Measurements from ENCODE around the gene BCL3.
"Not testable (repeated sequence)": the region's sequence is repeated elsewhere in the genome, so short reads cannot be mapped to it uniquely, and the experiment has no call there.

The BCL3 gene, protein sequence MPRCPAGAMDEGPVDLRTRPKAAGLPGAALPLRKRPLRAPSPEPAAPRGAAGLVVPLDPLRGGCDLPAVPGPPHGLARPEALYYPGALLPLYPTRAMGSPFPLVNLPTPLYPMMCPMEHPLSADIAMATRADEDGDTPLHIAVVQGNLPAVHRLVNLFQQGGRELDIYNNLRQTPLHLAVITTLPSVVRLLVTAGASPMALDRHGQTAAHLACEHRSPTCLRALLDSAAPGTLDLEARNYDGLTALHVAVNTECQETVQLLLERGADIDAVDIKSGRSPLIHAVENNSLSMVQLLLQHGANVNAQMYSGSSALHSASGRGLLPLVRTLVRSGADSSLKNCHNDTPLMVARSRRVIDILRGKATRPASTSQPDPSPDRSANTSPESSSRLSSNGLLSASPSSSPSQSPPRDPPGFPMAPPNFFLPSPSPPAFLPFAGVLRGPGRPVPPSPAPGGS

DNA sequence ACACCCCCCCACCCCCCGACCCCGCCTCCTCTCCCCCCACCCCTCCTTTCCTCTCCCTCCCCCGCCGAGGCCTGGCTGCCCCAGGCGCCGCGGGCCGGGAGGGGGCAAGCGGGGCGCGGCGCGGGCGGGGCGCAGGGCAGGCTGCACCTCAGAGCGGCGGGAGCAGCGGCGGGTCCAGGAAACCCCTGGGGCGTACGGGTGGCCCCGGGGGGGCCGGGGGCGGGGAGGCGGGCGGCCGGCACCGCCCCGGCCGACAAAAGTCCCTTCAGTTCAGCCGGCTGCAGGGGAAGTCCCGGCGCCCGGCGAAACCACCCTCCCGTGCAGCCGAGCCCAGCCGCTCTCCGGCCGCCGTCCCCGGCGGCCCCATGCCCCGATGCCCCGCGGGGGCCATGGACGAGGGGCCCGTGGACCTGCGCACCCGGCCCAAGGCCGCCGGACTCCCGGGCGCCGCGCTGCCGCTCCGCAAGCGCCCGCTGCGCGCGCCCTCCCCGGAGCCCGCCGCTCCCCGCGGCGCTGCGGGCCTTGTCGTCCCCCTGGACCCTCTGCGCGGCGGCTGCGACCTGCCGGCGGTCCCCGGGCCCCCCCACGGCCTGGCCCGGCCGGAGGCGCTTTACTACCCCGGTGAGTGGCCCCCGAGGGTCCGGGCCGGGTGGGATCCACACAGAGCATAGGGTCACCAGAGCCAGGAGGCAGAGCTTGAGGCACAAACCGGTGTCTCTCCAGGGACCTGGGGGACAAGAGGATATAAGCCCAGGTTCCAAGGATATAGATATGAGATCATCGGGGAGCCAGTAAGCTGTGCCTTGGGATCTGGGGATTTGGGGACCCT is at the start of gene BCL3:
Gene BCL3 (plus strand): TSS at position 283 of the 829 bp plus-strand sequence. CDS start 83 bp downstream, at position 366.
- DNase-seq (ENCODE audit: low read depth, low spot score): no peak
- H3K27ac ChIP-seq: peak within 1 kb of the TSS; percentile 97

DNA sequence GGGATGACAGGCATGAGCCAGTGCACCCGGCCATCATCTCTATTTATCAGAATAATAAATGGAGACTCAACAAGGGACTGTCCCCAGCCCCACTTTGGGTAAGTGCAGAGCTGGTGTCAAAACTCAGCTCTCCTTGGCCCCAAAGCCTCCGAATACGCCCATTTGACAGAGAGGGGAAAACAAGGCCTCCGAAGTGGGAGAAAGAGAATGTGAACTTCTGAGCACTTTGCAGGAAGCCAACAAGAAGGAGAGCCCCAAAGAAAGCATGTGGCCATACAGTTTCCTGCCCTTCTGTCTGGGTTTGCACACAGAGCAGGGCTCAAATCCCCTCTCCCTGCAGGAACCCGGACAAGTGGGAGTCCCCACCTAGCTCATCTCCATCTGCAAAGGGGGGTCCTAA is 48.0 kb upstream of the BCL3 start:
- no peak for DNase-seq (ENCODE audit: low read depth, low spot score)
- H3K27ac ChIP-seq: no peak overlapping the region

DNA sequence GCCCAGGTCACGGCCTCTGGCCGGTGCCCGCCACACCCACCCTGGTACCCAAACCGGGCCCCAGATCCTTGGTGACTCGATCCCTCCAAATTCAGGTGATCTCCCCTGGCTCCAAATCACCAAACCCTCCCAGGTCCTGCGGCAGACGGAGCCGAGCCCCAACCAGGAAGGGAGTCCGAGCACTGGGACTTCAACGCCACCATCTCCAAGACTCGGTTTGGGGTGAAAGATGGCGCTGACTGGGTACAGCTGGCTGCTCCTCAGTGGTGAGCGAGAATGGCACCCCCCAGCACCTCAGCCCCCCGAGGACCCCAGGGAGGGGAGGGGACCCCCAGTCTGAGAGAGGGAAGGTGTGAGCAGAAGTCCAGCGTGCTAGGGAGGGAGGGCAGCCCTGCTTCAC is 47.3 kb upstream of the BCL3 start:
- no peak for DNase-seq (ENCODE audit: low read depth, low spot score)

DNA sequence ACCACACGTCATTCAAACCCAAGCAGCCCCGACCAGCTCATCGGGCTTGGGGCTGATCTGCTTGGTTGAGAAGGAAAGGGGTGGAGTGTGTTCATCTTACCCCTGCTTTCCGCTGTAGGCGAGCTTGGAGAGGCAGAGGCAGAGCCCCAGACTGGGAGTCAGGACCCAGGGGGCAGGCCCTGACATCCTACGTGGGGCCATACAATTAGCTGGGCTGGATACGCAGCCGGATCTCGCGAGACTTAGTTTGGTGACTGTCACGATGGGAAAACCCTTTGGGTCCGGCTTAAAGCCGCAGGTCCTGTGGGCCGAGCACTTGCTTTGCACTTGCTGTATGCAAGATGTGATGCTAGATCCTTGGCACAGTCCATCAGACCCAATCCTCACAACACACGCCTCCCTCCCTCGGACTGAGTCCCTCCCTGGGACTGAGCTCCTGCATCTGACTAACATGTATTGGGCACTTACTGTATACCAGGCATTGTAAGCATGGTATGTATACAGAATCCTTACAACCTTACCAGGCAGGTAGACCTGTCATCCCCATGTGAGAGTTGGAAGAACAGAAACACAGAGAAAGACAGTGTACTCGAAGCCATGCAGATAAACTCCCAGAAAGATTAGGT is 45.8 kb upstream of the BCL3 start:
- no peak for DNase-seq (ENCODE audit: low read depth, low spot score)
- no peak overlapping the region for H3K27ac ChIP-seq

More for the DNA sequence above, 47.3 kb upstream of the BCL3 start:
- H3K27ac ChIP-seq: no peak overlapping the region

- H3K27ac ChIP-seq: no peak overlapping the region
- DNase-seq (ENCODE audit: low read depth, low spot score): no peak
Measured at GRCh38 chr19:44703336-44704078, 45.0 kb upstream of the BCL3 start.

DNA sequence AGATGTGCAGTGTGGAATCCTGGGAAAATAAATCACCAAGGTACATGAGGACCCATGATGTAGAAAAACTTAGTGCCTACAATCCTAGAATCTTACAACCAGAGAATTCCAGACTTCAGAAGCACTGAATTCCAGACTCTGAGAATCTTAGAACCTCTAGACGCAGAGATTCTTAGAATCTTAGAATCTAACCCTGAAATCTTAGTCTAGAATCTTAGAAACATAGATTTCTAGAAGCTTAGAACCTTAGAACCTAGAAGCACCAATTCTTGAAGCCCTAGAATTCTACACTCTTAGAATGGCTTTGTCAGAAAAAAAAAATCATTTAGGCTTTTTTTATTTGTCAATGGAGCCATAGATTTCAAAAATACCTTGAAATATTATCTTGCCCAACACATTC is 43.5 kb upstream of the BCL3 start:
- DNase-seq (ENCODE audit: low read depth, low spot score): no peak
- H3K27ac ChIP-seq: no peak overlapping the region

- DNase-seq (ENCODE audit: low read depth, low spot score): no peak
- H3K27ac ChIP-seq: no peak overlapping the region
Measured at GRCh38 chr19:44705502-44706010, 43.0 kb upstream of the BCL3 start.

GRCh38 chr19:44706506-44707236 is 41.8 kb upstream of the BCL3 start:
- H3K27ac ChIP-seq: no peak overlapping the region
- DNase-seq (ENCODE audit: low read depth, low spot score): no peak

- no peak for DNase-seq (ENCODE audit: low read depth, low spot score)
- H3K27ac ChIP-seq: no peak overlapping the region
Measured at GRCh38 chr19:44707794-44708193, 40.7 kb upstream of the BCL3 start.

GRCh38 chr19:44708940-44709339 is 39.6 kb upstream of the BCL3 start:
- DNase-seq (ENCODE audit: low read depth, low spot score): no peak
- H3K27ac ChIP-seq: no peak overlapping the region

- not testable (repeated sequence) for DNase-seq (ENCODE audit: low read depth, low spot score); H3K27ac ChIP-seq
Measured at GRCh38 chr19:44709434-44710266, 38.9 kb upstream of the BCL3 start.

- no peak overlapping the region for H3K27ac ChIP-seq
- no peak for DNase-seq (ENCODE audit: low read depth, low spot score)
Measured at GRCh38 chr19:44710483-44710882, 38.0 kb upstream of the BCL3 start.

DNA sequence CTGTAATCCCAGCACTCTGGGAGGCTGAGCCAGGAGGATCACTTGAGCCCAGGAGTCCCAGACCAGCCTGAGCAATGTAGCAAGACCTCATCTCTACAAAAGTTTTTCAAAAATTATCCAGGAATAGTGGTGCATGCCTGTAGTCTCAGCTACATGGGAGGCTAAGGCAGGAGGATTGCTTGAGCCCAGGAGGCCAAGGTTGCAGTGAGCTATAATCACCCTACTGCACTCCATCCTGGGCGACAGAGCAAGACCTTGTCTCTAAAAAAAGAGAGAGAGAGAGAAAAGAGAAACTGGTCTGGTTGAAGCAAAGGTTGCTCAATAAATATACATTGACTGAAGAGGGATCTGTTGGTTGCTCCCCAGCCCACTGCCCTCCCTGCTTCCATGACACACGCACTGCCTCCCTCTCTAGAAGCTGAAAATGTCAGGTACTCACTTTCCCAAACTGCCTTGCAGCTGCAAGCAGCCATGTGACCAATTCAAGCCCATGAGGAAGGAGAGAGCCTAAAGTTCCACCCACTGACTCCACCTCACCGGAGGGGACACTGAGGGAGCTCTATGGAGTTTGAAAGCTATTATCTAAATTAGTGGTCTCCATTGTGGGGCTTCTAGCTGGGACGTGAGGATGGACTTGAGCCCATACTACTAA is 35.5 kb upstream of the BCL3 start:
- DNase-seq (ENCODE audit: low read depth, low spot score): no peak
- H3K27ac ChIP-seq: no peak overlapping the region

GRCh38 chr19:44714597-44715169 is 33.8 kb upstream of the BCL3 start:
- no peak overlapping the region for H3K27ac ChIP-seq
- no peak for DNase-seq (ENCODE audit: low read depth, low spot score)

- no peak overlapping the region for H3K27ac ChIP-seq
- no peak for DNase-seq (ENCODE audit: low read depth, low spot score)
Measured at GRCh38 chr19:44717603-44718002, 30.9 kb upstream of the BCL3 start.

DNA sequence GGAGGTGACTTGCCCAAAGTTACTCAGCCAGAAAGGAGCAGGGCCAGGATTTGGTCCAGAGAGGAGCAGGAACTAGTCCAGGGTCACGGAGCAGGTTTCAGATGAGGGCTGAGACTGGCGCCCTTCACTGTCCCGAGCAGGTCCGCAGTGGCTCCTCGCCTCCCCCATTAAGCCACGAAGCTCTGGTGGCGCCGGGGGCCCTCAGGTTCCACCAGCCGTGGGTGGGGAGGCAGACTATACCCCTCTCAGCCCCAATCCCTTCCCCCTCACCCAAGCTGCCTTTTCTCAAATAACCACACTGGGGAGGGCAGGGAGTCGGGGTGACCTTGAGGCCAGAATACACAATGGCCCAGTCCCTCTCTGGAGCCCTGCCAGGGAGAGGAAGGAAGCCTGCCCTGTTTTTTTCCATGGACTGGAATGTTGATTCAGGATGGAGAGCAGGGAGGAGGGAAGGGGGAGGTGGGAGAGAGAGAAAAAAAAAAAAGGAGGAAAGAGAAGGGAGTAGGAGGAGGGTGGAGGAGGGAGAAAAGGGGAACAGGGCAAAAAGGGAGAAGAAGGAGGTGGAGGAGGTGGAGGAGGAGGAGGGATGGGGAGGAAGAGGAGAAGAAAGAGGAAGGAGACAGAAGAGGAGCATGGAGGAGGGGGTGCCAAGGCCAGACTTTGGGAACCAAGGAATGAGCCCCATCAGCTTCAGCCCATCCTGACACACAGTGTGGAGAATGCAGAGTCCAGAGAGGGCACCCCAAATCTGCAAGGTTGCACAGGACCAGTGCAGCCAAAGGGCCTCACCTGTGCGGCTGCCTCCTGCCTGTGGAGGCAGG is 29.9 kb upstream of the BCL3 start:
- no peak for DNase-seq (ENCODE audit: low read depth, low spot score)

GRCh38 chr19:44719262-44719701 is 29.2 kb upstream of the BCL3 start:
- no peak overlapping the region for H3K27ac ChIP-seq
- DNase-seq (ENCODE audit: low read depth, low spot score): no peak

More for the DNA sequence above, 29.9 kb upstream of the BCL3 start:
- no peak overlapping the region for H3K27ac ChIP-seq
